Hepatocyte (in vitro differentiated cells): ENCODE results near the gene G6PD. TPM values are rescaled to one million over a fixed set of nuclear protein-coding genes. Genes with fewer than 3 reads are reported as not detected.
"Not testable (repeated sequence)": the region's sequence is repeated elsewhere in the genome, so short reads cannot be mapped to it uniquely, and the experiment has no call there.

Experiments
- DNase-seq: peaks from one replicate; pipeline ENCODE4 v3.0.0-alpha.2; 2016; ENCODE audit warnings: low spot score
- H2AFZ ChIP-seq: fragments of 200-600 bp; sonication (generic); 2 replicates; pipeline ENCODE4 v1.6.0; 2016; ENCODE audit warnings: antibody characterized with exemption, mild to moderate bottlenecking
- H3K27ac ChIP-seq: fragments of 200-600 bp; sonication (generic); 2 replicates; pipeline ENCODE4 v1.5.1; 2016; ENCODE audit warnings: mild to moderate bottlenecking
- H3K27me3 ChIP-seq: fragments of 200-600 bp; sonication (generic); 2 replicates; pipeline ENCODE4 v1.6.1; 2016
- H3K36me3 ChIP-seq: fragments of 200-600 bp; sonication (generic); replicated peaks from 2 replicates; pipeline ENCODE4 v1.5.1; 2016; ENCODE audit warnings: low read depth; ENCODE audit not compliant: insufficient read depth
- H3K4me1 ChIP-seq: fragments of 200-600 bp; sonication (generic); 2 replicates; pipeline ENCODE4 v1.5.1; 2016; ENCODE audit warnings: mild to moderate bottlenecking, moderate library complexity; ENCODE audit not compliant: insufficient read depth
- H3K4me2 ChIP-seq: fragments of 200-600 bp; sonication (generic); 2 replicates; pipeline ENCODE4 v1.6.0; 2016
- H3K4me3 ChIP-seq: fragments of 200-600 bp; sonication (generic); 2 replicates; pipeline ENCODE4 v1.5.1; 2016; ENCODE audit warnings: mild to moderate bottlenecking
- H3K79me2 ChIP-seq: fragments of 200-600 bp; sonication (generic); 2 replicates; pipeline ENCODE4 v1.6.0; 2017; ENCODE audit warnings: mild to moderate bottlenecking
- H3K9me2 ChIP-seq: fragments of 200-600 bp; sonication (generic); replicated peaks from 2 replicates; pipeline ENCODE4 v1.6.0; 2017; ENCODE audit warnings: mild to moderate bottlenecking; ENCODE audit not compliant: insufficient read depth
- H3K9me3 ChIP-seq: fragments of 200-600 bp; sonication (generic); 2 replicates; pipeline ENCODE4 v1.5.1; 2016; ENCODE audit warnings: low read depth, mild to moderate bottlenecking
- H4K20me1 ChIP-seq: fragments of 200-600 bp; sonication (generic); 2 replicates; pipeline ENCODE4 v1.6.0; 2016; ENCODE audit warnings: mild to moderate bottlenecking; ENCODE audit not compliant: insufficient read depth, poor library complexity, severe bottlenecking
- EZH2 ChIP-seq: fragments of 200-600 bp; sonication (generic); IDR thresholded peaks from 2 replicates; pipeline ENCODE4 v1.6.1; 2016; ENCODE audit warnings: antibody characterized with exemption, mild to moderate bottlenecking, borderline replicate concordance
- EZH2phosphoT487 ChIP-seq: fragments of 200-600 bp; sonication (generic); IDR thresholded peaks from one replicate; pipeline ENCODE4 v1.6.1; 2018; ENCODE audit warnings: antibody characterized with exemption, mild to moderate bottlenecking, low read depth, moderate library complexity; ENCODE audit not compliant: unreplicated experiment, severe bottlenecking
- WGBS: methylation state at CpG from one replicate; pipeline ENCODE4 v1.1.6; 2016; ENCODE audit warnings: low lambda C conversion rate; ENCODE audit errors: missing lambda C conversion rate; 5-methylcytosine and 5-hydroxymethylcytosine counted together
- polyA plus RNA-seq: library from polyadenylated mRNA; unstranded; fragments of >200 nt; fragmentation: Nextera tagmentation; extraction: Ambion mirVana; gene quantifications from 2 replicates; pipeline ENCODE4 v1.2.1, GENCODE V29; 2016
- total RNA-seq: library from RNA; depleted of rRNA; stranded (reverse); fragments of >200 nt; gene quantifications from 2 replicates; pipeline ENCODE4 v1.2.3, GENCODE V29; 2014
- TF ChIP-seq, protein P1 (sequence below): fragments of 200-600 bp; sonication (generic); IDR thresholded peaks from 2 replicates; pipeline ENCODE4 v1.5.1; 2016; ENCODE audit warnings: antibody characterized with exemption, mild to moderate bottlenecking; ENCODE audit not compliant: poor library complexity

G6PD gene
- total and polyA plus RNA-seq, 2 experiments from 2014 or later = 12.8 to 26.2 TPM

- no peak for DNase-seq
- TF ChIP-seq EZH2phosphoT487 (no peak), EZH2 (no peak)
- TF ChIP-seq, protein P1, sequence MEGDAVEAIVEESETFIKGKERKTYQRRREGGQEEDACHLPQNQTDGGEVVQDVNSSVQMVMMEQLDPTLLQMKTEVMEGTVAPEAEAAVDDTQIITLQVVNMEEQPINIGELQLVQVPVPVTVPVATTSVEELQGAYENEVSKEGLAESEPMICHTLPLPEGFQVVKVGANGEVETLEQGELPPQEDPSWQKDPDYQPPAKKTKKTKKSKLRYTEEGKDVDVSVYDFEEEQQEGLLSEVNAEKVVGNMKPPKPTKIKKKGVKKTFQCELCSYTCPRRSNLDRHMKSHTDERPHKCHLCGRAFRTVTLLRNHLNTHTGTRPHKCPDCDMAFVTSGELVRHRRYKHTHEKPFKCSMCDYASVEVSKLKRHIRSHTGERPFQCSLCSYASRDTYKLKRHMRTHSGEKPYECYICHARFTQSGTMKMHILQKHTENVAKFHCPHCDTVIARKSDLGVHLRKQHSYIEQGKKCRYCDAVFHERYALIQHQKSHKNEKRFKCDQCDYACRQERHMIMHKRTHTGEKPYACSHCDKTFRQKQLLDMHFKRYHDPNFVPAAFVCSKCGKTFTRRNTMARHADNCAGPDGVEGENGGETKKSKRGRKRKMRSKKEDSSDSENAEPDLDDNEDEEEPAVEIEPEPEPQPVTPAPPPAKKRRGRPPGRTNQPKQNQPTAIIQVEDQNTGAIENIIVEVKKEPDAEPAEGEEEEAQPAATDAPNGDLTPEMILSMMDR = no peak
- H3K27me3 ChIP-seq = no peaks in the 10 kb centered on the region
- H3K4me3 ChIP-seq = no peak overlapping the region
- H4K20me1 ChIP-seq = no peaks in the 10 kb centered on the region
- H3K9me2 ChIP-seq = no peaks in the 10 kb centered on the region
- WGBS = 77% methylated on average over 12 of the region's 12 CpGs
- H3K4me2 ChIP-seq = no peak overlapping the region
- H3K9me3 ChIP-seq = no peaks in the 10 kb centered on the region
- H2AFZ ChIP-seq = no peak overlapping the region
- no peaks in the 10 kb centered on the region for H3K36me3 ChIP-seq
- H3K79me2 ChIP-seq = no peaks in the 10 kb centered on the region
- H3K4me1 ChIP-seq = no peaks in the 10 kb centered on the region
- H3K27ac ChIP-seq = no peak overlapping the region
Measured at GRCh38 chrX:154505734-154506133, 40.9 kb downstream of the G6PD start.

DNA sequence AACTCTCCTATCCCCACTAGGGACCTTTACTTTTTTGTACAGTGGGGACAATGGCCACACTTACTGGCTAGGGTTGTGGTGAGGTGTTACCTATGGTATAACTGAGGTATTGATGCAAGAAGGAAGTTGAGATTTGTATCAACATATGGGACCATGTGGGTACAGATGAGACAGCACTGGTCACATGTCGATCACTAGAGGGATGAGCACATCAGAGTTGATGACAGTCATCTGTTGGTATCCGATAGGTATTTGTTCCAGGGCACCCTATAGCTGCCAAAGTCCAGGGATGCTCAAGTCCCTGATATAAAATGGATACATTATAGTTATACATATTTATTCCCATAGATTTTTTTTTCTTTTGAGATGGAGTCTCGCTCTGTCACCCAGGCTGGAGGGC, 43.7 kb downstream of the G6PD start:
- H3K36me3 ChIP-seq = no peaks in the 10 kb centered on the region
- WGBS = 91% methylated on average over 3 of the region's 3 CpGs
- no peaks in the 10 kb centered on the region for H4K20me1 ChIP-seq
- H3K9me3 ChIP-seq = no peaks in the 10 kb centered on the region
- H3K27ac ChIP-seq = no peak overlapping the region
- no peaks in the 10 kb centered on the region for H3K27me3 ChIP-seq
- no peaks in the 10 kb centered on the region for H3K9me2 ChIP-seq
- H2AFZ ChIP-seq = no peak overlapping the region
- TF ChIP-seq EZH2 (no peak), EZH2phosphoT487 (no peak)
- TF ChIP-seq, protein P1 = no peak
- DNase-seq = no peak
- no peak overlapping the region for H3K4me3 ChIP-seq
- no peaks in the 10 kb centered on the region for H3K4me1 ChIP-seq
- no peak overlapping the region for H3K4me2 ChIP-seq
- H3K79me2 ChIP-seq = no peaks in the 10 kb centered on the region

- H3K4me3 ChIP-seq = no peak overlapping the region
- H4K20me1 ChIP-seq = no peaks in the 10 kb centered on the region
- no peak overlapping the region for H2AFZ ChIP-seq
- H3K9me2 ChIP-seq = no peaks in the 10 kb centered on the region
- no peak overlapping the region for H3K4me2 ChIP-seq
- H3K4me1 ChIP-seq = no peaks in the 10 kb centered on the region
- no peak for DNase-seq
- no peaks in the 10 kb centered on the region for H3K36me3 ChIP-seq
- 78% methylated on average over 8 of the region's 8 CpGs for WGBS
- H3K79me2 ChIP-seq = no peaks in the 10 kb centered on the region
- no peak overlapping the region for H3K27ac ChIP-seq
- TF ChIP-seq EZH2phosphoT487 = no peak
- TF ChIP-seq EZH2 = no peak
- TF ChIP-seq, protein P1 = no peak
- H3K9me3 ChIP-seq = no peaks in the 10 kb centered on the region
- no peaks in the 10 kb centered on the region for H3K27me3 ChIP-seq
Measured at GRCh38 chrX:154502098-154502497, 44.5 kb downstream of the G6PD start.

DNA sequence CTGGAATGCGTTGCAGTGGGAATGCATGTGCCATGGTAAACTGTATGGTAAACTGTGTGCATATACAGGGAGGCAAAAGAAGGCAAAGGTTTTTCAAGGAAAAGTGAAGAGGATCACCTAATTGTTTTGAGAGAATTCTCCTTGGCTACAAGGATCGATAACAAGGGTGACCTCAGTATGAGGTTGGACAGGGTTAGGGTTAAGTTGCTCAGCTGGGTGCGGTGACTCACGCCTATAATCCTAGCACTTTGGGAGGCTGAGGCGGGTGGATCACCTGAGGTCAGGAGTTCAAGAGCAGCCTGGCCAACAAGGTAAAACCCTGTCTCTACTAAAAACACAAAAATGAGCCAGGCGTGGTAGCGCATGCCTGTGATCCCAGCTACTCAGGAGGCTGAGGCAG, 45.2 kb downstream of the G6PD start:
- H3K36me3 ChIP-seq, H3K4me2 ChIP-seq, H3K9me3 ChIP-seq, H3K4me3 ChIP-seq, H3K79me2 ChIP-seq, H3K27me3 ChIP-seq, H3K4me1 ChIP-seq, H2AFZ ChIP-seq, DNase-seq, H3K27ac ChIP-seq, H3K9me2 ChIP-seq, H4K20me1 ChIP-seq: not testable (repeated sequence)
- WGBS = 89% methylated on average over 7 of the region's 7 CpGs

DNA sequence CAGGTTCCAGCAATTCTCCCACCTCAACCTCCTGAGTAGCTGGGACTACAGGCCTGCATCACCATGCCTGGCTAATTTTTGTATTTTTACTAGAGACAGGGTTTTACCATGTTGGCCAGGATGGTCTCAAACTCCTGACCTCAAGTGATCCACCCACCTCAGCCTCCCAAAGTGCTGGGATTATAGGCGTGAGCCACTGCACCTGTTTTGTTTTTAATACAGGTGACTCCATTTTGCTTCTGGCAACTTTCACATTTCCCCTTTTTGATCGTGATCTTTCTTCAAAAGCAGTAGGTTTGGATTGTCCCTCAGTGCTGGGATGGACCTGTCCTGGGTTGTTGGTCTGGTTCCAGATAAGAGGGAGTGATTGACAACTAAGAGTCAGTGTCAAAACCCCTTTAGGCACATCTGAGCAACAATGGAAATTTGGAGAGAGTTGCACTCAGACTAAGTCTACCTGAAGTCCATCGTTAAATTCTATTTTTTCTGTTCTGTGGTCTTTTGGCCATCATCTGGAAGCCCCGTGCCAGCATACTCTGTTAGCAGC, 50.0 kb downstream of the G6PD start:
- H3K9me2 ChIP-seq, H3K27ac ChIP-seq, DNase-seq, H2AFZ ChIP-seq, H3K9me3 ChIP-seq, H3K36me3 ChIP-seq, H3K4me3 ChIP-seq, H3K4me2 ChIP-seq, H3K79me2 ChIP-seq, H3K4me1 ChIP-seq, H4K20me1 ChIP-seq, H3K27me3 ChIP-seq: not testable (repeated sequence)
- WGBS = 74% methylated on average over 4 of the region's 4 CpGs
